ENCODE data around the gene SYT2. TPM values are rescaled to one million over a fixed set of nuclear protein-coding genes. Genes with fewer than 3 reads are reported as not detected.
"Not testable (repeated sequence)": the region's sequence is repeated elsewhere in the genome, so short reads cannot be mapped to it uniquely, and the experiment has no call there.

The SYT2 gene
- polyA plus RNA-seq, 1 experiment: not detected

DNA sequence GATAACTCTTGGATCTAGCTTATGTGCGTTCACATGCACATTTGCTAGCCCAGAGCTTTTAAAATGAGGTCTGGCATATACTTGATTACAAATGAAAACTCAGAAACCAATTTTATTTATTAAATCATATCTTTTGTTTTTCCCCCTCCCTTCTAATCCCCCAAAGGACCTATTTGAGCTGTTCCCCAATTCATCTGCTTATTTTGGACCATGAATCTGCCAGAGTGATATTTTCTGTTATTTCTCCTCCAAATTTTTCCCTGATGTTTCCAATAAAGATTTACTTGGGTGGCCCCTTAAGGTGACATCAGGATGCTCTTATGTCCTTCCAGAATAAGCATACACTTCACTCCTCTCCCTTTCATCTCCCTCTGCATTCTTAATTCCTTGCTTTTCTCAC, 123.4 kb downstream of the SYT2 start:
- Histone ChIP-seq H3K4me3 (ENCODE audit: low read depth, low read length) (no peak overlapping the region), H3K36me3 (ENCODE audit: control insufficient read depth, insufficient read depth, low read length) (no peaks in the 10 kb centered on the region), H3K27me3 (ENCODE audit: control insufficient read depth, insufficient read depth, low read length) (no peaks in the 10 kb centered on the region)
- no peak for DNase-seq (ENCODE audit: low read depth)
- ChIA-PET POLR2A (interaction anchor here (1.0 kb wide), 1 partner anchor 9 kb away, joined by 10 read pairs; no protein-coding TSS in a partner anchor), CTCF (interaction anchor here (1.3 to 5.5 kb wide), 5 partner anchors 9 to 18 kb away, joined by 3 to 25 read pairs (median 15); no protein-coding TSS in a partner anchor)
- TF ChIP-seq, protein P1, sequence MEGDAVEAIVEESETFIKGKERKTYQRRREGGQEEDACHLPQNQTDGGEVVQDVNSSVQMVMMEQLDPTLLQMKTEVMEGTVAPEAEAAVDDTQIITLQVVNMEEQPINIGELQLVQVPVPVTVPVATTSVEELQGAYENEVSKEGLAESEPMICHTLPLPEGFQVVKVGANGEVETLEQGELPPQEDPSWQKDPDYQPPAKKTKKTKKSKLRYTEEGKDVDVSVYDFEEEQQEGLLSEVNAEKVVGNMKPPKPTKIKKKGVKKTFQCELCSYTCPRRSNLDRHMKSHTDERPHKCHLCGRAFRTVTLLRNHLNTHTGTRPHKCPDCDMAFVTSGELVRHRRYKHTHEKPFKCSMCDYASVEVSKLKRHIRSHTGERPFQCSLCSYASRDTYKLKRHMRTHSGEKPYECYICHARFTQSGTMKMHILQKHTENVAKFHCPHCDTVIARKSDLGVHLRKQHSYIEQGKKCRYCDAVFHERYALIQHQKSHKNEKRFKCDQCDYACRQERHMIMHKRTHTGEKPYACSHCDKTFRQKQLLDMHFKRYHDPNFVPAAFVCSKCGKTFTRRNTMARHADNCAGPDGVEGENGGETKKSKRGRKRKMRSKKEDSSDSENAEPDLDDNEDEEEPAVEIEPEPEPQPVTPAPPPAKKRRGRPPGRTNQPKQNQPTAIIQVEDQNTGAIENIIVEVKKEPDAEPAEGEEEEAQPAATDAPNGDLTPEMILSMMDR (IDR thresholded peaks at IDR 0.05; ENCODE audit: insufficient read depth, low read depth, low read length): no peak

DNA sequence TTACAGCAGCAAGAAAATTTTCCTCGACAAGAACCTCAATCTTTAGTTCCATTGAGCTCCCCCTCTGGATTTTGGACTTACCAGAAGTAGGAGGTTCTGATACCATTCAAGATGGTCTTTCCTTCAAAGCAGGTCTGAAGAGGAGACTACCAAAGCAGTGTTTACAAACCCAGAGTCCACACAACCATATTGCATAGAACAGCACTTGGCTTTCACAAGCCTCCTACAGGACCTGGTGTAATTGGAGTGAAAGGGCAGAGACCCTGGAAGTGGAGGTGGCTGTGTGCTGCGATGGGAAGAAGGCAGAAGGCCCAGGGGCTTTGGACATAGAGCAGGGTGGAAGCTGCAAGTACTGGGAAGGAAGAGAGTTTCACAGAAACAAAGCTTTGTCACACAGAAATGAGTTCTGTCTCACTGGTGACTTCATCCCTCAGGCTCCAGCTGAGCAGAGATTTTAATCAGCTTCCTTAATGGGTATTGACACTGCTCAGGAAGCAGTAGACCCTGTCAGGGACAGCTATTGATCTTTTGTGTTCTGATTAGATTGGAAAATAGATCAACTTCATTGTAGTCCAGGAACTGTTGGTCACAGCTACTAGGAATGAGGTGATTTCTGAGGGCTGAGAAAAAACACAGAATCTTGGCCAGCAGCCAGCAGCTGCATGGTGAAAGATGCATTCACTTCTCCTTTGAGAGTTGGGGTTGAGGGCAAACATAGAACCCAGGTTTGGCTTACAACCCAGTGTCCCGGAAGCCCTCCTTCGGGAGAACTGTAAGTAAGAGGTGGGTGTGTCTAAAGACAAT, 124.0 kb downstream of the SYT2 start:
- DNase-seq (ENCODE audit: low read depth): no peak
- Histone ChIP-seq H3K36me3 (ENCODE audit: control insufficient read depth, insufficient read depth, low read length) (no peaks in the 10 kb centered on the region), H3K4me3 (ENCODE audit: low read depth, low read length) (no peak overlapping the region), H3K27me3 (ENCODE audit: control insufficient read depth, insufficient read depth, low read length) (no peaks in the 10 kb centered on the region)
- CTCF ChIA-PET: interaction anchor here (0.9 to 5.5 kb wide), 6 partner anchors 9 to 18 kb away, joined by 3 to 25 read pairs (median 10); no protein-coding TSS in a partner anchor
- POLR2A ChIA-PET: interaction anchor here (1.0 kb wide), 1 partner anchor 9 kb away, joined by 10 read pairs; no protein-coding TSS in a partner anchor
- TF ChIP-seq, protein P1 (IDR thresholded peaks at IDR 0.05; ENCODE audit: insufficient read depth, low read depth, low read length): no peak

DNA sequence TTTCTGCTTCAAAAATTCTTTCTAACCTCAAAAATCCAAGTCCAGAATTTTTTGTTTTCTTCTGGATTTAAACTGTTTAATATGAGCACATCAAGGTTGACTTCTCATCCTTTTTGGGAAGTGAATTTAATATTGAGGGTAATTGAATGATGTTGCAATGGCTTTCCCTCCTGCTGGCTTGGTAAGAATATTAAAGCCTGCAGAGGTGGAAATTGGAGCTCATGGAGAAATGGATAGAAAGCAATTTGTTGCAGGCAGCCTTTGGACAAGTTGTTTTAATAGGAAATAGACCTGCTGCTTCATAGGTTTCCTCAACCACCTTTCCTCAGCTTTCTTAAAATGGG, 124.7 kb downstream of the SYT2 start:
- POLR2A ChIA-PET: no interaction called here
- Histone ChIP-seq H3K27me3 (ENCODE audit: control insufficient read depth, insufficient read depth, low read length) (no peaks in the 10 kb centered on the region), H3K36me3 (ENCODE audit: control insufficient read depth, insufficient read depth, low read length) (no peaks in the 10 kb centered on the region), H3K4me3 (ENCODE audit: low read depth, low read length) (no peak overlapping the region)
- DNase-seq (ENCODE audit: low read depth): no peak
- TF ChIP-seq, protein P1 (IDR thresholded peaks at IDR 0.05; ENCODE audit: insufficient read depth, low read depth, low read length): no peak
- CTCF ChIA-PET: interaction anchor here (0.9 to 5.5 kb wide), 5 partner anchors 8 to 17 kb away, joined by 3 to 25 read pairs (median 4); no protein-coding TSS in a partner anchor

- TF ChIP-seq, protein P1 (IDR thresholded peaks at IDR 0.05; ENCODE audit: insufficient read depth, low read depth, low read length): no peak
- POLR2A ChIA-PET: no interaction called here
- no peaks in the 10 kb centered on the region for H3K36me3 ChIP-seq (ENCODE audit: control insufficient read depth, insufficient read depth, low read length)
- no peak for DNase-seq (ENCODE audit: low read depth)
- no peaks in the 10 kb centered on the region for H3K27me3 ChIP-seq (ENCODE audit: control insufficient read depth, insufficient read depth, low read length)
- CTCF ChIA-PET: interaction anchor here (0.9 to 5.5 kb wide), 6 partner anchors 8 to 121 kb away, joined by 3 to 25 read pairs (median 4); no protein-coding TSS in a partner anchor
- H3K4me3 ChIP-seq (ENCODE audit: low read depth, low read length): no peak overlapping the region
Observed at GRCh38 chr1:202584707-202585589, 125.3 kb downstream of the SYT2 start.

DNA sequence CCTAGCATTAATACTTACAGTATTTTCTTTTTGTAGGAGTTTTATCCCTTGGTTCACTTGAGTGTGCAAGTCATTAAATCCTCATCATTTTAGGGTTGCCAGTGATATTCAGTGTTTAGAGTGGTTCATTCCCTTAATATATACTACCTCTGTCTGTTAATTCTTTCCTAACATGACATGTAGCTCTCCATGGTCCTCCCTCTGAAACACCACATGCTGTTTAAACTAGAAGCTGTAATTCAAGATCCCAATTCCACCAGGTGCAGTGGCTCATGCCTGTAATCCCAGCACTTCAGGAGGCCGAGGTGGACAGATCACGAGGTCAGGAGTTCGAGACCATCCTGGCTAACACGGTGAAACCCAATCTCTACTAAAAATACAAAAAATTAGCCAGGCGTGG, 127.9 kb downstream of the SYT2 start:
- POLR2A ChIA-PET; H3K36me3 ChIP-seq (ENCODE audit: control insufficient read depth, insufficient read depth, low read length); H3K4me3 ChIP-seq (ENCODE audit: low read depth, low read length); H3K27me3 ChIP-seq (ENCODE audit: control insufficient read depth, insufficient read depth, low read length); DNase-seq (ENCODE audit: low read depth): not testable (repeated sequence)
- CTCF ChIA-PET: interaction anchor here (0.9 to 1.6 kb wide), 4 partner anchors 8 to 81 kb away, joined by 3 to 4 read pairs (median 4); no protein-coding TSS in a partner anchor

All from BJ (cell line).